Hepatic stellate cell (primary cell): ENCODE data around the gene APPBP2.
"Not testable (repeated sequence)": the region's sequence is repeated elsewhere in the genome, so short reads cannot be mapped to it uniquely, and the experiment has no call there.

Source experiments
- DNase-seq: peaks from one replicate; pipeline ENCODE4 v3.0.0; 2011; ENCODE audit warnings: low spot score

Gene APPBP2

DNA sequence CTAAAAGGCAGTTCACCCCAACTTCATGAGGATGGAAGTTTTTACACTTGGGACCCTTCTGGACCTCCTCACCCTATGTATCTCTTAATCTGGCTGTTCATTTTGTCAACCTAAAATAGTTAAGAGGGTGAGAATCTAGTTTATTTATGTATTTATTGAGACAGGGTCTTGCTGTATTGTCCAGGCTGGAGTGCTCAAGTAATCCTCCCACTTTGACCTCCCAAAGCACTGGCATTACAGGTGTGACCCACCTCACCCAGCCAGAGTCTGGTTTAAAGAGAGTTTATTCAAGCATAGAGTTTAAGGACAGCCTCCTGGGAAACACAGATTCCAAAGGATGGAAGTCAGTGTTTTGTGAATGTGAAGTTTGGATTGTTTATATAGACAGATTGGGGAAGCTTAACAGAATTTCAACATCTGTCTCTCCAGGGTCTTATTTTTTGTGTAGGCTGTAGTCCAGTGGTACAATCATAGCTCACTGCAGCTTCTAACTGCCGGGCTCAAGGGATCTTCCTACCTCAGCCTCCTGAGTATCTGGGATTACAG is 8.0 kb upstream of the APPBP2 start:
- peak; percentile 16 for DNase-seq

DNA sequence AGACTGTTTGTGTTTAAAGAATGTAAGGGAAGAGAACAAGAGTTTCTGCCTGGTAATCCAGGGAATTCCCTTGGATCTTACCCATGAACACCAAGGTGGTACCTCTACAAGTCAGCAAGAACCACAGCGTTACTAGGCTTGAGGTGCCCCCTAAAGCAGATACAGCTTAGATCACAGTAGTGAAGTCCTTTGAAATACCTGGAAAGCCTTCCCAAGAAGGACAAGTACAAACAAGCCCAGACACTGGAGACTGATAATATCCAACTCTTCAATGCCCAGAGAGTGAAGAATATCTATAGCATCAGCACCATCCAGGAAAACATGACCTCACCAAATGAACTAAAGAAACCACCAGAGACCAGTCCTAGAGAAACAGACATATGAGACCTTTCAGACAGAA is 3.8 kb upstream of the APPBP2 start:
- DNase-seq: no peak

DNA sequence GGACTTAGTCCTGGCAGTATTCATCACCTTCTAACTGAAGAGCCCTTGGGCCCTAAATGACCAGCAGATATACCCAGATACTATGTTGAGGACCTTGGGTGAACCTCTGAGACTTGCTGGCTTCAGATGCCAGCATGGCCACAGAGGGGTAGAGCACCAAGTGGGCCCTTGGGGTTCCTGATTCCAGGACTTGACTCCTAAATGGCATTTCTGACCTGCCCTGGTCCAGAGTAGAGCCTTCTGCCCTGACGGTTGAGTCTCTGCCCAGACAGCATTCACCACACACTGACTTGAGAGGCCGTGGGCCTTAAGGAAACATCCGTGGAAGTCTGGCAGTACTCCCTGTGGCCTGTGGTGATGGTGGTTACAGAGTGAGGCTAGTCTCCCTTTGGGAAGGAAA is 2.8 kb upstream of the APPBP2 start:
- DNase-seq: no peak

DNA sequence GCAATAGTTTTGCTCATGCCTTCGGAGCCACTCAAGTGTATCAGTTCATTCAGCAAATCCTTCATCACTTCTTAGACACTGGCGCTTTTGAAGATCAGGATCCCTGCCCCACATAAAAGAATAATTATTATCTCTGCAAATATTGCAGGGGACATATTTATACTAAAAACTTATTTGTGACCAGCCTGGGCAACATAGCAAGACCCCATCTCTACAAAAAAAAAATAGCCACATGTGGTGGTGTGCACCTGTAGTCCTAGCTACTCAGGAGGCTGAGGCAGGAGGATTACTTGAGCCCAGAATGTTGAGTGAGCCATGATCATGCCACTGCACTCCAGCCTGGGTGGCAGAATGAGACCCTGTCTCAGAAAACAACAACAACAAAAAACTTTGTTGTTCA is 1.7 kb upstream of the APPBP2 start:
- no peak for DNase-seq

DNA sequence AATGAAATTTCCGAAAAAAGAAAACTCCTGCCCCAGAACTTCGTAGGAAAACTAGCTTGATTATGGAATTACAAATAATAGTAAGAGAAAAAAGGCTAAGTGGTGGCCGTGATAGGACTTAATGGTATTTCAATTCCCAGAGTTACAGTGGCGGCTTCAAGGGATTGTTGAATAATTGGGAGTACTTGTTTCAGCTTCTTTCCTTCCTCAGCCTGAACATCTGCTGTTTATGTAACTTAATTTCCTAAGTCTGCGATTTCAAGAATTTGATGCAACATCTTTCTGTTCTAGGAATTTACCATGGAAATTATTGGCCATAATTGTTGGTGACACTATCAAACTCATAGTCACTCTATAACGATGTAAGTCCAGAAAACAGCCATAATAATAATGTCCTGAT is 684 bp upstream of the APPBP2 start:
- no peak for DNase-seq

DNA sequence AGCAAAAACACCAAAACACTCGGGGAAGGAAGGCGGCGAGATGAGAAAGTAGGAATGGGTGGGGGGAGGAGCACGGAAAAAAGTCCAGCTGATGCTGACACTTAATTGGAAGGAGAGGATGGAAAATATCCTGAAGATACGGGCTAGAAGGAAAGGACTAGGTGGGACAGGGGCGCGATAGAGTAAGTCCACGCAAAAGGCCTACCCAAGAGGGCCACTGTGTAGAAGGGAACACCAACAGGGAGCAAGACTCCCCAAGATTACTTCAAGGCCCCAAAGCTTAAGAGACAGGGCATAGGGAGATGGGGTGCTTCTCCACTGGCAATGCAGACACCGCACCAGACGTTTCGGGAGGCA is 736 bp downstream of the APPBP2 start:
- DNase-seq: no peak

DNA sequence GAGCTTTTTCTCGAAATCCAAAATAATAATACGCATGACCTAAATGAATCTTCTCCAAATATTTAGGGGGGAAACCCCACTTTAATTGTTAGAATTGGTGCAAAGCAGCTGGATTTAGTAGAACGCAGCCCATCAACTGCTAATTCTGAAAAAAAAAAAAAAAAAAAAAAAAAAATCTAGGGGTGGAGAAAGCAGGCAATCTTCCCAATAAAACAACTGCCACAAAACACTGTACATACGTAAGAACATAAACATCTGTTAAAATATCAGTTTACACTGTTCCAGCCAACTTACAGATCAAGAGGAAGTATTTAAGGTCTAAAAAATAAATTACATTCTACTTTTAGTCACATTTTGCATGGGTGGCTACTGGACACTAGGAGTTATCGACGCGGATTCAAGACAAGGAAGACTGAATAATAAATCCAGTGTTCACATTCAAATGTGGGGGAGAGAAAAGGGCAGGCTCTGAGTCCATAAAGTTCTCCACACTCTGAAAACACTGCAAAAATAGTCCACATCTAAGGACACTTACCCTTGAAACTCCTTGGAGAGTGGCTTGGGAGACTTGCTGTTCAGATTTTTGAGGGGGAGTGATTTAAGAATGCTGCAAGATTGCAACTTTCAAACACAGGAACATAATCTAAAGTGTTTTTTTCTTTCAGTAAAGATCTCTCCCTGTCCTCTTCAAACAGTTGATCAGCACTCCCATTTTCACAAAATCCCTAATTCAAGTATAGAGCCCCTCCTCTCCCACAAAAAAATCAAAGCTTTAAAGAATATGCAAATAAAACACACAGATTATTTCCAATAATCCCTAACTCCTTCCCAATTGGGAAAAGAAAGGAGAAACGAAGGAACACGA is 1.3 kb downstream of the APPBP2 start:
- no peak for DNase-seq

DNA sequence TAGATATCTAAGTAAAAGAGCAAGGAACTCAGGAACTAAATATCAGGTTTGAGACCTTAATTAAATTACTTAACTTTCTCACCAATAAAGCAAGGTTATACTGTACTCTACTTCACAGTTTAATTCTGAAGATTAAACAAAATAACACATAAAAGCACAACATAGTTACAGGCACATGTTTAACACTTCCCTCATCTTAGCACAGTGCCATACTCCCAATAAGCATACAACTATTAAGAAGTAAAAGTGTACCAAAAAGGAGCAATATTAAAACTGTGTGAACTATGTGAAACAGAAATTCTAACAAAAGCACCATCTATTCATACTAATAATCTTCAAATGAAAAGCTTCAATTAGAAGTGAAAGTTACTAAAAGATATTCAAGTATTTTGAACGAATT is 2.2 kb downstream of the APPBP2 start:
- no peak for DNase-seq

DNA sequence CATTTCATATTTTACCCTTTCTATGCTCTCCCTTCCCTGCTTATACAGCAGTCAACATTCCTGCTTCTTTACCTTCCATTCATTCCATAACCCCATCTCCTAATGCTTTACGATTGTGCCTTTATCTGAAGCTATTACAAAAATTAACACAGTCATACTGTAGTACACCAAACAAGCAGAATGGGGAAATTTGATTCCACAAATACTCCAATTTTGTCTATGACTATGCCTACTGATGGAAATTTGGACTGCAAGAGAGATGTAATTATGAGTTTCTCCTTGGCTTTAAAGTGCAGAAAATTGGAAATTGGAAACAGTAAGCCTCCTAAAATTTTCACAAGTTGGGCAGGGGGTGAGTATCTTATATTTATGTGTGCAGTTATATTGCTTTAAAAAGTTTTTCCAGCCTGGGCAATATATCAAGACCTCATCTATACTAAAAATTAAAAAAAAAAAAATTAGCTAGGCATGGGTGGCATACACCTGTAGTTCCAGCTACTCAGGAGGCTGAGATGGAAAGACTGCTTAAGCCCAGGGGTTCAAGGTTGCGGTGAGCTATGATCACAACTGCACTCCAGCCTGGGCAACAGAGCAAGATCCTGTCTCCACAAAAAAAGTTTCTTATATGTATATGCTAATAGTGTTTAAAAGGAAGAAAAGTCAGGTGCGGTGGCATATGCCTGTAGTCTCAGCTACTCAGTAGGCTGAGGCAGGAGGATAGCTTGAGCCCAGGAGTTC is 3.0 kb downstream of the APPBP2 start:
- DNase-seq: no peak

DNA sequence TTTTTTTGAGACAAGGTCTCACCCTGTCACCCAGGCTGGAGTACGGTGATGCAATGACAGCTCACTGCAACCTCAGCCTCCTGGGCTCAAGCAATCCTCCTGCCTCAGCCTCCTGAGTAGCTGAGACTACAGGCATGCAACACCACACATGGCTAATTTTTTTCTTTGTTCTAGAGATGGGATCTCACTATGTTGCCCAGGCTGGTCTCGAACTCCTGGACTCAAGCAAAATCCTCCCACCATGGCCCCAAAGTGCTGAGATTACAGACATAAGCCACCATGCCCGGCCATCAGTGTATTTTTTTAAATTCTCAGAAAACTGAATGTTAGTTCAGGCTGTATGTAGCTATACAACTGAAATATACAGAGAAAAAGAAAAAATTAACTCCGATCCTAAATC is 6.2 kb downstream of the APPBP2 start:
- DNase-seq: no peak

DNA sequence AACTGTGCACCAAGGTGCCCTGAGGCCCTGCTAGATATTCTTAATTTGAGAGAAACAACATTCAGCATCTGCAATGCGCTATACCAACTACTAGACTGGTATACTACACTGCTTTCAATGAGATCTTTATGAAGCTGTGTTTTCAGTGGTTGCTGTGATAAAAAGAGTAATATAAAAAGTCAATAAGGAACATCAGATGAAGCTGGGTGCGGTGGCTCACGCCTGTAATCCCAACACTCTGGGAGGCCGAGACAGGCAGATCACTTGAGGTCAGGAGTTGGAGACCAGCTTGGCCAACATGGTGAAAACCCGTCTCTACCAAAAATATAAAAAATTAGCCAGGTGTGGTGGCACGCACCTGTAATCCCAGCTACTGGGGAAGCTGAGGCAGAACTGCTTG is 10.4 kb downstream of the APPBP2 start:
- DNase-seq: not testable (repeated sequence)

DNA sequence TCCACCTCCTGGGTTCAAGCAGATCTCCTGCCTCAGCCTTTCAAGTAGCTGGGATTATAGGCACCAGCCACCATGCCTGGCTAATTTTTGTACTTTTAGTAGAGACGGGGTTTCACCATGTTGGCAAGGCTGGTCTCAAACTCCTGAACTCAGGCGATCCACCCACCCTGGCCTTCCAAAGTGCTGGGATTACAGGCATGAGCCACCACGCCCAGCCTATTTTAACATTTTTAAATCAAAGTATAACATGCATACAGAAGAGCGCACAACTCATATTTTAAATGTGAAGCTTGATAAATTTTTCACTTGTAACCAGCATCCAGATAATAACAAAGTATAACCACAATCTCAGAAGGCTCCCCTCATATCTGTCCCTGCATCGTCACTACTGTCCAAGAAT is 10.8 kb downstream of the APPBP2 start:
- DNase-seq: not testable (repeated sequence)

DNA sequence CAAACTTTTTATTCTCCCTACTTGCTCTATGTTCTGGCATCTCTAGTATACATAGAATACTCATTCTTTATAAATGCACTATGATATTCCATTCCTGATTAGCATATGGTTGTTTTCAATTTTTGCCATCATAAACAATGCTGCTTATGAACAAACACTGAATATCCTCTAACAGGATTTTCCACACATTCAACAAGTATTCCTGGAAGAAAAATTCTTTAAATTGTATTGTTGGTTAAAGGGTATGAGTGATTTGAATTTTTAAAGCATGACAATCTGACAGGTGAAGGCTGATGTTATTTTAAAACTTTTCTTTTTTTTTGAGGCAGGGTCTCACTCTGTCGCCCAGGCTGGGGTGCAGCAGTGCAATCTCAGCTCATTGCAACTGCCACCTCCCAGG is 11.5 kb downstream of the APPBP2 start:
- no peak for DNase-seq

DNA sequence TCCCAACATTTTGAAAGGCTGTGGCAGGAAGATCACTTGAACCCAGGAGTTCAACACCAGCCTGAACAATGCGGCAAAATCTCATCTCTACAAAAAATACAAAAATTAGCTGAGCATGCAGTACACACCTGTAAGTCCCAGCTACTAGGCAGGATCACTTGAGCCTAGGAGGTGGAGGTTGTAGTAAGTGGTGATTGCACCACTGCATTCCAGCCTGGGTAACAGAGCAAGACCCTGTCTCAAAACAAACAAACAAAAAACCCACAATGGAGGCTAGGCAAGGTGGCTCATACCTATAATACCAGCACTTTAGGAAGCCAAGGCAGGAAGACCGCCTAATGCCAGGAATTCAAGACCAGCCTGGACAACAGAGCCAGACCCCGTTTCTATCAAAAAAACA is 12.0 kb downstream of the APPBP2 start:
- no peak for DNase-seq

DNA sequence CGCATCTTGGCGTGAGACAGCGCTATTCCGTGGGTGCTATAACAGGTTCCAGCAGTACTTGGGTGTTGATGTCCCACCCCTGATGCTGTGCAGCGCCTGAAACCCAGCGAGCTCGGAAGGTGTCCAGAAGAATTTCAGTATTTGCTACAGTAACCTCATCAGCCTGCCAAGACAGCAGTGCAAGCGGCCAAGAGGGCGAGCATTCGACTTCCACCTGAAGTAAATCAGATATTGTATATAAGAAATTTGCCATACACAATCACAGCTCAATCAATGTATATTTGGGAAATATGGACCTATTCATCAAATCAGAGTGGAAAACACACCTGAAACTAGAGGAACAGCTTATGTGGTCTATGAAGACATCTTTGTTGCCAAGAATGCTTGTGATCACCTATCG is 13.0 kb downstream of the APPBP2 start:
- DNase-seq: no peak

DNA sequence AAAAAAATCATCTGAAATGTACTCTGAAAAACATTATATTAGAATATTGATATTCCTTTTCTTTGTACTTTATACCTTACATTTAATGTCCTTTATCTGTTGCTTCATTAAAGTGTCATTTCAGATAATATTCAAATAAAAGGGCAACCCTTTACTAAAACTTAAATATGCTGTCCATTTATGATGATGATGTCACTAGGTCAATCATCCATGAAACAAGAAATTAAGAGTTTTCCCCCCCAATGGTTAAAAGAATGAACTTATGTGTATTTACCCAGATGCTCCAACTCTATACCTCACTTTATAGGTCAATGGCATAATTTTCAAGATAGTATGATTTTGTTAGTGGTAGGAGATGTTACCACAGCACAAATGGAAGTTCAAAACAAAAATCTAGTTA is 15.3 kb downstream of the APPBP2 start:
- no peak for DNase-seq

DNA sequence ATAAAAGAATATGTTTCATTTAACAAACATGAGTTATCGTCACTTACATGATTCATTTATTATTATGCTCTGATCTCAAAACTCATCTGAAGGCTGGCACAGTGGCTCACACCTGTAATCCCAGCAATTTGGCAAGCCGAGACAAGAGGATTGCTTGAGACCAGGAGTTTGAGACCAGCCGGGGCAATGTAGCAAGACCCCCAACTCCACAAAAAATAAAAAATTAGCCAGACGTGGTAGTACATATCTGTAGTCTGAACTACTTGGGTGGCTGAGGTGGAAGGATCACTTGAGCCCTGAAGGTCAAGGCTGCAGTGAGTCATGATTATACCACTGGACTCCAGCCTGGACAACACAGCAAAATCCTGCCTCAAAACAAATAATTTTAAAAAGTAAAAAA is 16.0 kb downstream of the APPBP2 start:
- DNase-seq: no peak

DNA sequence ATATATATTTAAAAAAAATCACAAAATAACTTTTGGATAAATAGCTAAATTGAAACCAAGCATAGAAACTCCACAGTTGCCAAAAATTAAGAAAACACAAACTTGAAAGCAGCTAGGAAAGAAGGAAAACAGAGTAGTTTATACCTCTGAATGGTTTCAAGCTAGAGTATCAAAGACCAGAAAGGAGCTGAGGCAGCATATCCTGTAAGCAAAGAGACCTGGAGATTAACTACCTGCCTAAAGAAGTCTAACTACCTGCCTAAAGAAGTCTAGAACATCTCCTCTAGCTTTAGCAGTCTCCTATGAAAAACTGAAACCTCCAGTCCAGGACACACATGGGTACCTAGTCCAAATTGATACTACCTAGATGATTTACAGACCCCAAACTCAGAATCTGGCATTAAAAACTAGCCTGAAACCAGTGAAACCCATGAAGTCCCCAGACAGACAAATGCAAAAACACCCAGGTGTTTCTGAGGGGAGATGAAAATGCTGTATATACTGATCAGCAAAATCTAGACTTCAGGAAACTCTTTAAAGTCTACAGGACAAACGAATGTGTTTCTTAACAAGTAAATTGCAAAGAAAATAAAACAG is 17.6 kb downstream of the APPBP2 start:
- DNase-seq: no peak

DNA sequence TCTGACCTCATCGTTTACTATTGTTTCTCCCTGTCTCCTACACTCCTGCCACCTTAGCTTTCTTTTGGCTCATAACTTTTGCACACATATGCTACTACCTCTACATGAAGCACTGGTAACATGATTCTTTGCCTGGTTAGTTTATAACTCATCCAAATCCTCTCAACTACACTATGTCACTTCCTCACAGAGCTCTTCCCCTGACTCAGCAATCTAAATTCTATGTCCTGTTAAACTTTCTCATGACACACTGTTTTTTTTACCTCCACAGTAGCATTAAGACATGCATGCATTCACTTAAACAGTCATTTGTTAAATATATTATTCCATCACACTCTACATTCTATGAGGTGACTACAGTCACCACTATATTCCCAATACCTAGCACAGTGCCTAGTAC is 19.7 kb downstream of the APPBP2 start:
- DNase-seq: peak; percentile 70

DNA sequence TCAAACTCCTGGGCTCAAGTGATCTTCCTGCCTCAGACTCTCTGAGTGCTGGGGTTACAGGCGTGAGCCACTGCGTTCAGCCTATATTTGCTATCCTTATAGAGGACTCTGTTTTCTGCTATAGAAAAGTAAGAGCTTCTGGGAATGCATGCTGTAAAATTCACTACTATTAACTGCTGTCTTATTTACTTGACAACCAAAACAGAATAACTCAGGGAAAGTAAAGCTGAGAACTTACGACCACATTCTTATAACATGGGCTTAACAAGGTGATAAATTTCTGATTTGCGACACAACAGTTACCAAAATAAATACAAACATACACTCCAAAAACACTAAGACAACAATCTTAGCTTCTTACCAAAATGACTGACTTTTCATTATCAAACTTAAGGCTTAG is 23.9 kb downstream of the APPBP2 start:
- DNase-seq: no peak

DNA sequence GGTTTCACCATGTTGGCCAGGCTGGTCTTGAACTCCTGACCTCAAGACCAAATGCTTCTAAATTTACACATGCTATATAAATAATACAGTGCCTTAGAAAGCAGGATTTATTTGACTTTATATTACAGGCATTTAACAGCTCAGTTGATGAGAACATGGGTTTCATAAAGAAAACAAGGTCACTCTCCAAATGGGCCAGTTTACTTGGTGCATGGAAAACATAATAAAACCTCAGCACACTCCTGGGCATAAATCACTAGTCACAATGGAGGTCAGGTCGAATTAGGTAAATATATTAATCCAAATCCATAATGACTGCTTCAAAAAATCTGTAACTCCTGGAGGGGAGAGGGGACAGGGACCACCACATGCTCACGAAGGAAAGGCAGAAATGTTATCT is 24.5 kb downstream of the APPBP2 start:
- no peak for DNase-seq

DNA sequence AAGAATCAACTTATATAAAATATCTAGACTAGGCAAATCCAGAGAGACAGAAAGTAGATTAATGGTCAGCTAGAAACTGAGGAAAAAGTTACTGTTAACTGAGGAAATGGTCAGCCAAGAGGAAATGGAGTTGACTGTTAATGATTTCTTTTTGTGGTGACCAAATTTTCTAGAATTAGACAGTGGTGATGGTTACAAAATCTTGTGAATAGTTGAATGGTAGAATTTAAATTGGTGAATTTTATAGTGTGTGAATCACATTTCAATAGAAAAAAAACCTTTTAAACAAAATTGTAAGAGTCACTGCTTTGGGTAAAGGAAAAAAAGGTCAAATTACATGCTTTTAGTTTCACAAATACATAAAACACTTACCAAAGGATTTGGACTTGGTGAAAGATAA is 30.0 kb downstream of the APPBP2 start:
- no peak for DNase-seq

DNA sequence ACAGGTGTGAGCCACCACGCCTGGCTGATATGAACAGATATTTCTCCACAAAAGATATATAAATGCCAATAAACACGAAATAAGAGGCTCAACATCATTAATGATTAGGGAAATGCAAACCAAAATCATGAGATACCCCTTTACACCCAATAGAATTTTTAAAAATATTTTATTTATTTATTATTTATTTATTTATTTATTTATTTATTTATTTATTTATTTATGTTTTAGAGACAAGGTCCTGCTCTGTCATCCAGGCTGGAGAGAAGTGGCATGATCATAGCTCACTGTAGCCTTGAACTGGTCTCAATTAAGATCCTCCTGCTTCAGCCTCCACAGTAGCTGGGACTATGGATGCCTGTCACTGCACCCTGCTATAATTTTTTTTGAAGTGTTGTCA is 30.8 kb downstream of the APPBP2 start:
- no peak for DNase-seq
